HepG2 (cell line): ENCODE measurements around the gene RPS27A. TPM values are rescaled to one million over a fixed set of nuclear protein-coding genes. Genes with fewer than 3 reads are reported as not detected.
A peak's percentile ranks its signal among the peaks of the same experiment; 100 is the strongest.

Source experiments
- CHD2 ChIP-seq: IDR thresholded peaks from 2 replicates; pipeline ENCODE4 v1.6.1; 2011; ENCODE audit warnings: low read depth, low read length, improper control_type of control experiment
- ETV5 ChIP-seq: IDR thresholded peaks from 2 replicates; pipeline ENCODE4 v1.6.1; 2018; ENCODE audit warnings: missing biosample characterization, missing genetic modification reagents, inconsistent platforms, borderline replicate concordance
- HOXA5 ChIP-seq: sonication (generic); formaldehyde crosslinking; IDR thresholded peaks from 2 replicates; pipeline ENCODE4 v1.4.0; 2020; ENCODE audit warnings: missing genetic modification reagents
- KMT2B ChIP-seq: IDR thresholded peaks from 2 replicates; pipeline ENCODE4 v1.6.1; 2016; ENCODE audit warnings: missing genetic modification reagents, missing compliant biosample characterization
- MLLT10 ChIP-seq: sonication (generic); formaldehyde crosslinking; IDR thresholded peaks from 2 replicates; pipeline ENCODE4 v1.4.0; 2020; ENCODE audit warnings: missing genetic modification reagents
- RAD21 ChIP-seq: fragments of 450-650 bp; formaldehyde crosslinking; IDR thresholded peaks from 2 replicates; pipeline ENCODE4 v1.5.0; 2020; ENCODE audit warnings: mild to moderate bottlenecking
- SSRP1 ChIP-seq: IDR thresholded peaks from 2 replicates; pipeline ENCODE4 v1.6.1; 2016; ENCODE audit warnings: control low read depth
- TP53 ChIP-seq: sonication (generic); formaldehyde crosslinking; conservative IDR thresholded peaks from 2 replicates; pipeline ENCODE4 v1.4.0; 2020; ENCODE audit warnings: missing genetic modification reagents
- ZMAT5 ChIP-seq: sonication (generic); formaldehyde crosslinking; IDR thresholded peaks from 2 replicates; pipeline ENCODE4 v1.5.0; 2020; ENCODE audit warnings: mild to moderate bottlenecking, low read depth, missing genetic modification reagents, borderline replicate concordance
- ZNF468 ChIP-seq: sonication (generic); formaldehyde crosslinking; IDR thresholded peaks from 2 replicates; pipeline ENCODE4 v1.8.0; 2022; ENCODE audit warnings: mild to moderate bottlenecking, moderate library complexity, missing genetic modification reagents
- ZNF558 ChIP-seq: sonication (generic); formaldehyde crosslinking; IDR thresholded peaks from 2 replicates; pipeline ENCODE4 v1.9.0; 2022; ENCODE audit warnings: mild to moderate bottlenecking, missing genetic modification reagents, borderline replicate concordance
- ZNF781 ChIP-seq: sonication (generic); formaldehyde crosslinking; IDR thresholded peaks from 2 replicates; pipeline ENCODE4 v1.5.1; 2020; ENCODE audit warnings: borderline replicate concordance, mild to moderate bottlenecking, missing genetic modification reagents; ENCODE audit errors: not compliant biosample characterization
- polyA plus RNA-seq, 8 experiments: library from polyadenylated mRNA; depleted of rRNA in 3 of 8; stranded (reverse) in 7 of 8; unstranded in 1 of 8; fragments of >200 nt; fragmentation: Illumina TruSeq in 4 of 8; extraction: Trizol in 4 of 8; gene quantifications; 2 replicates each; pipeline versions ENCODE4 v1.2.1 to v1.2.3, GENCODE V29; 2011 to 2016; ENCODE audit warnings: low read depth in 4 of 8, missing spikeins in 1 of 8, mixed read lengths in 1 of 8; ENCODE audit not compliant: insufficient read depth in 1 of 8
- total RNA-seq, 5 experiments: library from RNA; depleted of rRNA; stranded (reverse); fragments of >200 nt; fragmentation: Illumina TruSeq; extraction: Trizol; gene quantifications; 2 replicates each; pipeline ENCODE4 v1.2.3, GENCODE V29; 2016; ENCODE audit warnings: low read depth in 1 of 5
- TF ChIP-seq, protein P1 (sequence below): IDR thresholded peaks from 2 replicates; pipeline ENCODE4 v1.6.1; 2016; ENCODE audit warnings: low read depth
- TF ChIP-seq, protein P2 (sequence below): sonication (generic); formaldehyde crosslinking; IDR thresholded peaks from 2 replicates; pipeline ENCODE4 v1.5.0; 2020; ENCODE audit warnings: mild to moderate bottlenecking, missing genetic modification reagents
- TF ChIP-seq, protein P3 (sequence below): sonication (generic); formaldehyde crosslinking; IDR thresholded peaks from 2 replicates; pipeline ENCODE4 v1.4.0; 2020; ENCODE audit warnings: missing genetic modification reagents
- TF ChIP-seq, protein P4 (sequence below): sonication (generic); formaldehyde crosslinking; IDR thresholded peaks from 2 replicates; pipeline ENCODE4 v1.4.0; 2020; ENCODE audit warnings: missing genetic modification reagents
- TF ChIP-seq, protein P5 (sequence below): IDR thresholded peaks from 2 replicates; pipeline ENCODE4 v1.6.1; 2016; ENCODE audit warnings: low read depth, missing genetic modification reagents, missing compliant biosample characterization

The RPS27A gene
- total and polyA plus RNA-seq, 2 of the 13 experiments (the other 11 are each of a cell fraction or from before 2014, with no cell fraction given) = 2,779 to 3,269 TPM

GRCh38 chr2:55268907-55269644 lies 36.6 kb downstream of the RPS27A start, which contains the start of gene MTIF2 (continued):
- TF ChIP-seq, protein P1, sequence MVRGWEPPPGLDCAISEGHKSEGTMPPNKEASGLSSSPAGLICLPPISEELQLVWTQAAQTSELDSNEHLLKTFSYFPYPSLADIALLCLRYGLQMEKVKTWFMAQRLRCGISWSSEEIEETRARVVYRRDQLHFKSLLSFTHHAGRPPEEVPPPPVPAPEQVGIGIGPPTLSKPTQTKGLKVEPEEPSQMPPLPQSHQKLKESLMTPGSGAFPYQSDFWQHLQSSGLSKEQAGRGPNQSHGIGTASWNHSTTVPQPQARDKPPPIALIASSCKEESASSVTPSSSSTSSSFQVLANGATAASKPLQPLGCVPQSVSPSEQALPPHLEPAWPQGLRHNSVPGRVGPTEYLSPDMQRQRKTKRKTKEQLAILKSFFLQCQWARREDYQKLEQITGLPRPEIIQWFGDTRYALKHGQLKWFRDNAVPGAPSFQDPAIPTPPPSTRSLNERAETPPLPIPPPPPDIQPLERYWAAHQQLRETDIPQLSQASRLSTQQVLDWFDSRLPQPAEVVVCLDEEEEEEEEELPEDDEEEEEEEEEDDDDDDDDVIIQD (CRISPR knock-in tag) = peak; percentile 89
- peak; percentile 98 for TF ChIP-seq ZNF558 (CRISPR knock-in tag)
- TF ChIP-seq, protein P2, sequence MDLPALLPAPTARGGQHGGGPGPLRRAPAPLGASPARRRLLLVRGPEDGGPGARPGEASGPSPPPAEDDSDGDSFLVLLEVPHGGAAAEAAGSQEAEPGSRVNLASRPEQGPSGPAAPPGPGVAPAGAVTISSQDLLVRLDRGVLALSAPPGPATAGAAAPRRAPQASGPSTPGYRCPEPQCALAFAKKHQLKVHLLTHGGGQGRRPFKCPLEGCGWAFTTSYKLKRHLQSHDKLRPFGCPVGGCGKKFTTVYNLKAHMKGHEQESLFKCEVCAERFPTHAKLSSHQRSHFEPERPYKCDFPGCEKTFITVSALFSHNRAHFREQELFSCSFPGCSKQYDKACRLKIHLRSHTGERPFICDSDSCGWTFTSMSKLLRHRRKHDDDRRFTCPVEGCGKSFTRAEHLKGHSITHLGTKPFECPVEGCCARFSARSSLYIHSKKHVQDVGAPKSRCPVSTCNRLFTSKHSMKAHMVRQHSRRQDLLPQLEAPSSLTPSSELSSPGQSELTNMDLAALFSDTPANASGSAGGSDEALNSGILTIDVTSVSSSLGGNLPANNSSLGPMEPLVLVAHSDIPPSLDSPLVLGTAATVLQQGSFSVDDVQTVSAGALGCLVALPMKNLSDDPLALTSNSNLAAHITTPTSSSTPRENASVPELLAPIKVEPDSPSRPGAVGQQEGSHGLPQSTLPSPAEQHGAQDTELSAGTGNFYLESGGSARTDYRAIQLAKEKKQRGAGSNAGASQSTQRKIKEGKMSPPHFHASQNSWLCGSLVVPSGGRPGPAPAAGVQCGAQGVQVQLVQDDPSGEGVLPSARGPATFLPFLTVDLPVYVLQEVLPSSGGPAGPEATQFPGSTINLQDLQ = peak; percentile 99
- no peak for TF ChIP-seq MLLT10
- peak; percentile 97 for TF ChIP-seq ETV5
- TF ChIP-seq TP53 (CRISPR knock-in tag) = peak; percentile 95
- TF ChIP-seq ZNF781 (CRISPR knock-in tag) = peak; percentile 68
- TF ChIP-seq, protein P3, sequence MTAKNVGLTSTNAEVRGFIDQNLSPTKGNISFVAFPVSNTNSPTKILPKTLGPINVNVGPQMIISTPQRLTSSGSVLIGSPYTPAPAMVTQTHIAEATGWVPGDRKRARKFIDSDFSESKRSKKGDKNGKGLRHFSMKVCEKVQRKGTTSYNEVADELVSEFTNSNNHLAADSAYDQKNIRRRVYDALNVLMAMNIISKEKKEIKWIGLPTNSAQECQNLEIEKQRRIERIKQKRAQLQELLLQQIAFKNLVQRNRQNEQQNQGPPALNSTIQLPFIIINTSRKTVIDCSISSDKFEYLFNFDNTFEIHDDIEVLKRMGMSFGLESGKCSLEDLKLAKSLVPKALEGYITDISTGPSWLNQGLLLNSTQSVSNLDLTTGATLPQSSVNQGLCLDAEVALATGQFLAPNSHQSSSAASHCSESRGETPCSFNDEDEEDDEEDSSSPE = peak; percentile 89
- TF ChIP-seq ZNF468 (CRISPR knock-in tag) = peak; percentile 95; the same call in 1 of the 2 replicates
- TF ChIP-seq CHD2 = no peak; the same call in 1 of the 2 replicates
- TF ChIP-seq, protein P4, sequence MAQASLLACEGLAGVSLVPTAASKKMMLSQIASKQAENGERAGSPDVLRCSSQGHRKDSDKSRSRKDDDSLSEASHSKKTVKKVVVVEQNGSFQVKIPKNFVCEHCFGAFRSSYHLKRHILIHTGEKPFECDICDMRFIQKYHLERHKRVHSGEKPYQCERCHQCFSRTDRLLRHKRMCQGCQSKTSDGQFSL (CRISPR knock-in tag) = peak; percentile 75; the same call in 1 of the 2 replicates
- TF ChIP-seq RAD21 (CRISPR knock-in tag) = no peak; the same call in 1 of the 2 replicates
- TF ChIP-seq SSRP1 (CRISPR knock-in tag) = no peak
- TF ChIP-seq, protein P5, sequence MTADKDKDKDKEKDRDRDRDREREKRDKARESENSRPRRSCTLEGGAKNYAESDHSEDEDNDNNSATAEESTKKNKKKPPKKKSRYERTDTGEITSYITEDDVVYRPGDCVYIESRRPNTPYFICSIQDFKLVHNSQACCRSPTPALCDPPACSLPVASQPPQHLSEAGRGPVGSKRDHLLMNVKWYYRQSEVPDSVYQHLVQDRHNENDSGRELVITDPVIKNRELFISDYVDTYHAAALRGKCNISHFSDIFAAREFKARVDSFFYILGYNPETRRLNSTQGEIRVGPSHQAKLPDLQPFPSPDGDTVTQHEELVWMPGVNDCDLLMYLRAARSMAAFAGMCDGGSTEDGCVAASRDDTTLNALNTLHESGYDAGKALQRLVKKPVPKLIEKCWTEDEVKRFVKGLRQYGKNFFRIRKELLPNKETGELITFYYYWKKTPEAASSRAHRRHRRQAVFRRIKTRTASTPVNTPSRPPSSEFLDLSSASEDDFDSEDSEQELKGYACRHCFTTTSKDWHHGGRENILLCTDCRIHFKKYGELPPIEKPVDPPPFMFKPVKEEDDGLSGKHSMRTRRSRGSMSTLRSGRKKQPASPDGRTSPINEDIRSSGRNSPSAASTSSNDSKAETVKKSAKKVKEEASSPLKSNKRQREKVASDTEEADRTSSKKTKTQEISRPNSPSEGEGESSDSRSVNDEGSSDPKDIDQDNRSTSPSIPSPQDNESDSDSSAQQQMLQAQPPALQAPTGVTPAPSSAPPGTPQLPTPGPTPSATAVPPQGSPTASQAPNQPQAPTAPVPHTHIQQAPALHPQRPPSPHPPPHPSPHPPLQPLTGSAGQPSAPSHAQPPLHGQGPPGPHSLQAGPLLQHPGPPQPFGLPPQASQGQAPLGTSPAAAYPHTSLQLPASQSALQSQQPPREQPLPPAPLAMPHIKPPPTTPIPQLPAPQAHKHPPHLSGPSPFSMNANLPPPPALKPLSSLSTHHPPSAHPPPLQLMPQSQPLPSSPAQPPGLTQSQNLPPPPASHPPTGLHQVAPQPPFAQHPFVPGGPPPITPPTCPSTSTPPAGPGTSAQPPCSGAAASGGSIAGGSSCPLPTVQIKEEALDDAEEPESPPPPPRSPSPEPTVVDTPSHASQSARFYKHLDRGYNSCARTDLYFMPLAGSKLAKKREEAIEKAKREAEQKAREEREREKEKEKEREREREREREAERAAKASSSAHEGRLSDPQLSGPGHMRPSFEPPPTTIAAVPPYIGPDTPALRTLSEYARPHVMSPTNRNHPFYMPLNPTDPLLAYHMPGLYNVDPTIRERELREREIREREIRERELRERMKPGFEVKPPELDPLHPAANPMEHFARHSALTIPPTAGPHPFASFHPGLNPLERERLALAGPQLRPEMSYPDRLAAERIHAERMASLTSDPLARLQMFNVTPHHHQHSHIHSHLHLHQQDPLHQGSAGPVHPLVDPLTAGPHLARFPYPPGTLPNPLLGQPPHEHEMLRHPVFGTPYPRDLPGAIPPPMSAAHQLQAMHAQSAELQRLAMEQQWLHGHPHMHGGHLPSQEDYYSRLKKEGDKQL (CRISPR knock-in tag) = peak; percentile 76; the same call in 1 of the 2 replicates
- peak; percentile 98 for TF ChIP-seq HOXA5 (CRISPR knock-in tag)
- TF ChIP-seq KMT2B (CRISPR knock-in tag) = peak; percentile 100
- TF ChIP-seq ZMAT5 (CRISPR knock-in tag) = no peak
